Body of pancreas (tissue), 4 donors: ENCODE data around the gene CORO6. TPM values are rescaled to one million over a fixed set of nuclear protein-coding genes. Genes with fewer than 3 reads are reported as not detected.
A peak's percentile ranks its signal among the peaks of the same experiment; 100 is the strongest.

ENCODE experiments used
- ATAC-seq: fragments of 150-250 bp; one replicate; pipeline ENCODE4 v1.9.1; 2016
- DNase-seq, 4 donors: peaks; one replicate each; pipeline ENCODE4 v3.0.0-alpha.2; 2019
- H3K27ac ChIP-seq, 4 donors: fragments of 200-600 bp; sonication (generic); 1 replicate in 3 of 4; 2 replicates in 1 of 4; pipeline versions ENCODE4 v1.5.1 to v1.6.1; 2016 to 2019; ENCODE audit warnings: mild to moderate bottlenecking in 1 of 4, mixed read lengths in 1 of 4, moderate library complexity in 1 of 4
- H3K27me3 ChIP-seq, 2 donors: fragments of 200-600 bp; sonication (generic); one replicate each; pipeline ENCODE4 v1.6.0; 2016; ENCODE audit warnings: mild to moderate bottlenecking in 1 of 2
- H3K36me3 ChIP-seq, 2 donors: fragments of 200-600 bp; sonication (generic); replicated peaks in 1 of 2; 2 replicates each; pipeline ENCODE4 v1.5.1; 2016; ENCODE audit warnings: low read depth in 2 of 2; ENCODE audit not compliant: insufficient read depth in 1 of 2
- H3K4me1 ChIP-seq: fragments of 200-600 bp; sonication (generic); one replicate; pipeline ENCODE4 v1.6.0; 2016
- H3K4me3 ChIP-seq, 2 donors: fragments of 200-600 bp; sonication (generic); 1 replicate in 1 of 2; 2 replicates in 1 of 2; pipeline ENCODE4 v1.5.1; 2016 to 2019
- H3K9me3 ChIP-seq, 3 donors: fragments of 200-600 bp; sonication (generic); 1 replicate in 2 of 3; 2 replicates in 1 of 3; pipeline ENCODE4 v1.5.1; 2016
- POLR2A ChIP-seq, 3 donors: fragments of 450-650 bp; IDR thresholded peaks; one replicate each; pipeline ENCODE4 v1.6.1; 2016; ENCODE audit warnings: antibody characterized with exemption in 3 of 3, mild to moderate bottlenecking in 2 of 3
- WGBS, 2 donors: methylation state at CpG; one replicate each; pipeline ENCODE4 v1.1.5; 2017; 5-methylcytosine and 5-hydroxymethylcytosine counted together
- intact Hi-C: fragments of 100-400 bp; cut with DNase I; formaldehyde crosslinking; loops from one replicate; pipeline ENCODE4 v1.15.1; 2023
- total RNA-seq, 2 donors: library from RNA; depleted of rRNA; stranded (reverse); fragments of >200 nt; gene quantifications; one replicate each; pipeline ENCODE4 v1.1.0, GENCODE V29; 2016
- TF ChIP-seq, protein P1 (sequence below), 7 experiments: fragments of 450-650 bp in 4 of 7; fragments of 200-600 bp in 3 of 7; sonication (generic) in 3 of 7; IDR thresholded peaks; one replicate each; pipeline ENCODE4 v1.5.1; 2016 to 2019; ENCODE audit warnings: antibody characterized with exemption in 7 of 7

Gene CORO6
- total RNA-seq, 2 donors from 2014 or later = 2.3 to 5.6 TPM

- Histone ChIP-seq H3K36me3 (no peaks in the 10 kb centered on the region), H3K27ac (no peak overlapping the region), H3K4me1 (peaks cover 15% of the 10 kb centered on the region), H3K27me3 (no peaks in the 10 kb centered on the region), H3K4me3 (no peak overlapping the region), H3K9me3 (no peaks in the 10 kb centered on the region)
- intact Hi-C loops = no loop called here
- ATAC-seq = no peak
- DNase-seq = peak in 1 of 4 donors; percentile 24
- TF ChIP-seq, protein P1, sequence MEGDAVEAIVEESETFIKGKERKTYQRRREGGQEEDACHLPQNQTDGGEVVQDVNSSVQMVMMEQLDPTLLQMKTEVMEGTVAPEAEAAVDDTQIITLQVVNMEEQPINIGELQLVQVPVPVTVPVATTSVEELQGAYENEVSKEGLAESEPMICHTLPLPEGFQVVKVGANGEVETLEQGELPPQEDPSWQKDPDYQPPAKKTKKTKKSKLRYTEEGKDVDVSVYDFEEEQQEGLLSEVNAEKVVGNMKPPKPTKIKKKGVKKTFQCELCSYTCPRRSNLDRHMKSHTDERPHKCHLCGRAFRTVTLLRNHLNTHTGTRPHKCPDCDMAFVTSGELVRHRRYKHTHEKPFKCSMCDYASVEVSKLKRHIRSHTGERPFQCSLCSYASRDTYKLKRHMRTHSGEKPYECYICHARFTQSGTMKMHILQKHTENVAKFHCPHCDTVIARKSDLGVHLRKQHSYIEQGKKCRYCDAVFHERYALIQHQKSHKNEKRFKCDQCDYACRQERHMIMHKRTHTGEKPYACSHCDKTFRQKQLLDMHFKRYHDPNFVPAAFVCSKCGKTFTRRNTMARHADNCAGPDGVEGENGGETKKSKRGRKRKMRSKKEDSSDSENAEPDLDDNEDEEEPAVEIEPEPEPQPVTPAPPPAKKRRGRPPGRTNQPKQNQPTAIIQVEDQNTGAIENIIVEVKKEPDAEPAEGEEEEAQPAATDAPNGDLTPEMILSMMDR (IDR thresholded peaks at IDR 0.05) = no peak
- TF ChIP-seq POLR2A (IDR thresholded peaks at IDR 0.05) = no peak
- 84 to 91% methylated on average over 11 to 16 of the region's 16 CpGs for WGBS, 2 donors
Measured at GRCh38 chr17:29583324-29584248, 39.1 kb downstream of the CORO6 start.

DNA sequence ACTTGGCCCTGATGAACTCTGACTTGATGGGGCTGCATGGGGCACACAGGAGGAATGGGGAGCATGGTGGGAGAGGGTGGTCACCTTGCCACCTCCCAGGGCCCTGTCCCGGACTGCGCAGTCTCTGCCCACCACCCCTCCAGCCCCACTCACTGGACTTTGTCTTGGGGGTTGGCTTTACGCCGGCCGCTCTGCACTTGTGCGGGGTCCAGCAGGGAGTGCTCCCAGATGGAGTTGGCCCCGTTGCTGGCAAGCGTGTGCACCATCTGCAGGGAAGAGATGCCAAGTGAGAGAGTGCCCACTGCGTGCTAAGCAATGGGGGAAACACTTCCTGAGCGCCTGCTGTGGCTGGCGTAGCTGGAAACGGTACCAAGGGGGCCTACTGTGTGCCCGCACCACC, 39.9 kb downstream of the CORO6 start:
- TF ChIP-seq POLR2A (IDR thresholded peaks at IDR 0.05) = no peak
- TF ChIP-seq, protein P1 (IDR thresholded peaks at IDR 0.05) = no peak
- Histone ChIP-seq H3K4me3 (no peak overlapping the region), H3K27me3 (no peaks in the 10 kb centered on the region), H3K27ac (no peak overlapping the region), H3K9me3 (no peaks in the 10 kb centered on the region), H3K36me3 (no peaks in the 10 kb centered on the region), H3K4me1 (peaks cover 7% of the 10 kb centered on the region)
- ATAC-seq = no peak
- no peak for DNase-seq
- intact Hi-C loops = no loop called here
- 87 to 90% methylated on average over 6 to 13 of the region's 13 CpGs for WGBS, 2 donors

GRCh38 chr17:29582254-29582765, 40.4 kb downstream of the CORO6 start:
- H3K4me1 ChIP-seq = peaks cover 3% of the 10 kb centered on the region
- DNase-seq (no peak), ATAC-seq (no peak)
- no peaks in the 10 kb centered on the region for H3K27me3 ChIP-seq
- no peaks in the 10 kb centered on the region for H3K36me3 ChIP-seq
- no peak for TF ChIP-seq POLR2A (IDR thresholded peaks at IDR 0.05)
- TF ChIP-seq, protein P1 (IDR thresholded peaks at IDR 0.05) = no peak
- H3K27ac ChIP-seq = no peak overlapping the region
- intact Hi-C loops = no loop called here
- H3K4me3 ChIP-seq = no peak overlapping the region
- no peaks in the 10 kb centered on the region for H3K9me3 ChIP-seq
- WGBS, 2 donors = 74 to 89% methylated on average over 7 to 10 of the region's 10 CpGs

- Histone ChIP-seq H3K4me3 (no peak overlapping the region), H3K27me3 (no peaks in the 10 kb centered on the region), H3K4me1 (no peaks in the 10 kb centered on the region), H3K9me3 (no peaks in the 10 kb centered on the region), H3K27ac (no peak overlapping the region), H3K36me3 (no peaks in the 10 kb centered on the region)
- no peak for ATAC-seq
- peak in 2 of 4 donors; percentile 7 to 14 for DNase-seq
- no peak for TF ChIP-seq POLR2A (IDR thresholded peaks at IDR 0.05)
- TF ChIP-seq, protein P1 (IDR thresholded peaks at IDR 0.05) = no peak
- 82 to 98% methylated on average over 8 to 20 of the region's 20 CpGs for WGBS, 2 donors
- intact Hi-C loops = no loop called here
Measured at GRCh38 chr17:29581583-29582253, 41.0 kb downstream of the CORO6 start.
